HepG2 (cell line): ENCODE results near the gene DPEP2NB. TPM values are rescaled to one million over a fixed set of nuclear protein-coding genes. Genes with fewer than 3 reads are reported as not detected.

Experiments used
- ATF1 ChIP-seq: IDR thresholded peaks from 2 replicates; pipeline ENCODE4 v1.6.1; 2016; ENCODE audit warnings: mild to moderate bottlenecking, control low read depth
- BRD4 ChIP-seq: sonication (generic); formaldehyde crosslinking; IDR thresholded peaks from 2 replicates; pipeline ENCODE4 v1.4.0; 2020; ENCODE audit warnings: missing genetic modification reagents
- CAMTA2 ChIP-seq: sonication (generic); formaldehyde crosslinking; IDR thresholded peaks from 2 replicates; pipeline ENCODE4 v1.4.0; 2020; ENCODE audit warnings: mild to moderate bottlenecking, missing genetic modification reagents, borderline replicate concordance
- CHD4 ChIP-seq: fragments of 200-600 bp; sonication (generic); IDR thresholded peaks from 2 replicates; pipeline ENCODE4 v1.7.0; 2017; ENCODE audit warnings: mild to moderate bottlenecking, low read length, borderline replicate concordance
- CREM ChIP-seq, 2 experiments: sonication (generic) in 1 of 2; formaldehyde crosslinking in 1 of 2; IDR thresholded peaks; 2 replicates each; pipeline versions ENCODE4 v1.4.0 to v1.6.1; 2016 to 2020; ENCODE audit warnings: antibody characterized with exemption in 1 of 2, mild to moderate bottlenecking in 1 of 2, missing genetic modification reagents in 1 of 2
- GZF1 ChIP-seq: sonication (generic); formaldehyde crosslinking; IDR thresholded peaks from 2 replicates; pipeline ENCODE4 v1.5.1; 2020; ENCODE audit warnings: mild to moderate bottlenecking, missing genetic modification reagents
- HNRNPH1 ChIP-seq: fragments of 200-400 bp; formaldehyde crosslinking; optimal IDR thresholded peaks from 2 replicates; pipeline ENCODE3; 2017; ENCODE audit warnings: mild to moderate bottlenecking, low read depth, low read length
- HOXA5 ChIP-seq: sonication (generic); formaldehyde crosslinking; IDR thresholded peaks from 2 replicates; pipeline ENCODE4 v1.4.0; 2020; ENCODE audit warnings: missing genetic modification reagents
- JDP2 ChIP-seq: sonication (generic); formaldehyde crosslinking; IDR thresholded peaks from 2 replicates; pipeline ENCODE4 v1.8.1; 2022; ENCODE audit warnings: missing genetic modification reagents, borderline replicate concordance
- MTERF4 ChIP-seq: sonication (generic); formaldehyde crosslinking; IDR thresholded peaks from 2 replicates; pipeline ENCODE4 v1.8.0; 2023; ENCODE audit warnings: mild to moderate bottlenecking, missing genetic modification reagents
- MXI1 ChIP-seq: IDR thresholded peaks from 3 replicates; pipeline ENCODE4 v1.6.1; 2012; ENCODE audit warnings: low read depth, low read length, inconsistent platforms, borderline replicate concordance
- PAX8 ChIP-seq: sonication (generic); formaldehyde crosslinking; IDR thresholded peaks from 2 replicates; pipeline ENCODE4 v1.8.0; 2022; ENCODE audit warnings: mild to moderate bottlenecking, missing genetic modification reagents, borderline replicate concordance
- RFX1 ChIP-seq: fragments of 450-650 bp; IDR thresholded peaks from 2 replicates; pipeline ENCODE4 v1.6.1; 2017
- SCMH1 ChIP-seq: sonication (generic); formaldehyde crosslinking; IDR thresholded peaks from 2 replicates; pipeline ENCODE4 v1.9.0; 2021; ENCODE audit warnings: missing genetic modification reagents, mild to moderate bottlenecking, borderline replicate concordance
- SETDB1 ChIP-seq: sonication (generic); formaldehyde crosslinking; IDR thresholded peaks from 2 replicates; pipeline ENCODE4 v1.5.1; 2020; ENCODE audit warnings: missing genetic modification reagents, mild to moderate bottlenecking, borderline replicate concordance
- SNRNP70 ChIP-seq: fragments of 200-400 bp; formaldehyde crosslinking; IDR thresholded peaks from 2 replicates; pipeline ENCODE4 v1.6.1; 2017; ENCODE audit warnings: mild to moderate bottlenecking, low read depth, low read length, moderate library complexity
- SP140L ChIP-seq: sonication (generic); formaldehyde crosslinking; IDR thresholded peaks from 2 replicates; pipeline ENCODE4 v1.4.0; 2020; ENCODE audit warnings: missing genetic modification reagents, borderline replicate concordance
- ZFP36L1 ChIP-seq: sonication (generic); formaldehyde crosslinking; IDR thresholded peaks from 2 replicates; pipeline ENCODE4 v1.8.0; 2022; ENCODE audit warnings: mild to moderate bottlenecking, missing genetic modification reagents, moderate library complexity
- ZMAT5 ChIP-seq: sonication (generic); formaldehyde crosslinking; IDR thresholded peaks from 2 replicates; pipeline ENCODE4 v1.5.0; 2020; ENCODE audit warnings: mild to moderate bottlenecking, low read depth, missing genetic modification reagents, borderline replicate concordance
- ZNF121 ChIP-seq: sonication (generic); formaldehyde crosslinking; IDR thresholded peaks from 2 replicates; pipeline ENCODE4 v1.5.0; 2020; ENCODE audit warnings: mild to moderate bottlenecking, missing genetic modification reagents
- ZNF230 ChIP-seq: sonication (generic); formaldehyde crosslinking; IDR thresholded peaks from 2 replicates; pipeline ENCODE4 v1.4.0; 2020; ENCODE audit warnings: mild to moderate bottlenecking, missing genetic modification reagents
- ZNF607 ChIP-seq: sonication (generic); formaldehyde crosslinking; IDR thresholded peaks from 2 replicates; pipeline ENCODE4 v1.5.1; 2020; ENCODE audit warnings: missing genetic modification reagents, mild to moderate bottlenecking, borderline replicate concordance
- ZNF652 ChIP-seq: IDR thresholded peaks from 2 replicates; pipeline ENCODE4 v1.6.1; 2016; ENCODE audit warnings: low read depth, borderline replicate concordance
- ZZZ3 ChIP-seq: sonication (generic); formaldehyde crosslinking; IDR thresholded peaks from 2 replicates; pipeline ENCODE4 v1.4.0; 2020; ENCODE audit warnings: missing genetic modification reagents, mild to moderate bottlenecking, borderline replicate concordance
- polyA plus RNA-seq, 8 experiments: library from polyadenylated mRNA; depleted of rRNA in 3 of 8; stranded (reverse) in 7 of 8; unstranded in 1 of 8; fragments of >200 nt; fragmentation: Illumina TruSeq in 4 of 8; extraction: Trizol in 4 of 8; gene quantifications; 2 replicates each; pipeline versions ENCODE4 v1.2.1 to v1.2.3, GENCODE V29; 2011 to 2016; ENCODE audit warnings: low read depth in 4 of 8, missing spikeins in 1 of 8, mixed read lengths in 1 of 8; ENCODE audit not compliant: insufficient read depth in 1 of 8
- total RNA-seq, 5 experiments: library from RNA; depleted of rRNA; stranded (reverse); fragments of >200 nt; fragmentation: Illumina TruSeq; extraction: Trizol; gene quantifications; 2 replicates each; pipeline ENCODE4 v1.2.3, GENCODE V29; 2016; ENCODE audit warnings: low read depth in 1 of 5
- TF ChIP-seq, protein P1 (sequence below): sonication (generic); formaldehyde crosslinking; IDR thresholded peaks from 2 replicates; pipeline ENCODE4 v1.4.0; 2020; ENCODE audit warnings: missing genetic modification reagents
- TF ChIP-seq, protein P2 (sequence below): sonication (generic); formaldehyde crosslinking; conservative IDR thresholded peaks from 2 replicates; pipeline ENCODE4 v1.4.0; 2020; ENCODE audit warnings: missing genetic modification reagents

Gene DPEP2NB
- total and polyA plus RNA-seq, 2 of the 13 experiments (the other 11 are each of a cell fraction or from before 2014, with no cell fraction given) = not detected

- TF ChIP-seq ZMAT5 (no peak), CHD4 (no peak), MTERF4 (CRISPR knock-in tag) (peak; percentile 86; the same call in 1 of the 2 replicates), PAX8 (CRISPR knock-in tag) (peak; percentile 86; the same call in 1 of the 2 replicates), ATF1 (CRISPR knock-in tag) (peak; percentile 100), SETDB1 (CRISPR knock-in tag) (no peak), JDP2 (no peak), ZNF607 (CRISPR knock-in tag) (peak; percentile 69; the same call in 1 of the 2 replicates), ZFP36L1 (CRISPR knock-in tag) (peak; percentile 77; the same call in 1 of the 2 replicates), ZNF230 (CRISPR knock-in tag) (0 out of 2 replicates have a peak, but pooled peaks have one; percentile 74), HNRNPH1 (no peak), CAMTA2 (no peak), ZNF121 (0 out of 2 replicates have a peak, but pooled peaks have one; percentile 54), SNRNP70 (no peak), SP140L (0 out of 2 replicates have a peak, but pooled peaks have one; percentile 14), MXI1 (peak; percentile 96; the same call in 2 of the 3 replicates), BRD4 (CRISPR knock-in tag) (peak; percentile 98), CREM (IDR thresholded peaks at IDR 0.05) (peak; percentile 99), CREM (CRISPR knock-in tag; IDR thresholded peaks at IDR 0.05) (peak; percentile 96), ZZZ3 (CRISPR knock-in tag) (peak; percentile 97), HOXA5 (CRISPR knock-in tag) (peak; percentile 78), SCMH1 (CRISPR knock-in tag) (no peak), RFX1 (no peak), GZF1 (CRISPR knock-in tag) (no peak), ZNF652 (CRISPR knock-in tag) (peak; percentile 63; the same call in 1 of the 2 replicates)
- TF ChIP-seq, protein P1, sequence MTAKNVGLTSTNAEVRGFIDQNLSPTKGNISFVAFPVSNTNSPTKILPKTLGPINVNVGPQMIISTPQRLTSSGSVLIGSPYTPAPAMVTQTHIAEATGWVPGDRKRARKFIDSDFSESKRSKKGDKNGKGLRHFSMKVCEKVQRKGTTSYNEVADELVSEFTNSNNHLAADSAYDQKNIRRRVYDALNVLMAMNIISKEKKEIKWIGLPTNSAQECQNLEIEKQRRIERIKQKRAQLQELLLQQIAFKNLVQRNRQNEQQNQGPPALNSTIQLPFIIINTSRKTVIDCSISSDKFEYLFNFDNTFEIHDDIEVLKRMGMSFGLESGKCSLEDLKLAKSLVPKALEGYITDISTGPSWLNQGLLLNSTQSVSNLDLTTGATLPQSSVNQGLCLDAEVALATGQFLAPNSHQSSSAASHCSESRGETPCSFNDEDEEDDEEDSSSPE (CRISPR knock-in tag) = peak; percentile 87
- TF ChIP-seq, protein P2, sequence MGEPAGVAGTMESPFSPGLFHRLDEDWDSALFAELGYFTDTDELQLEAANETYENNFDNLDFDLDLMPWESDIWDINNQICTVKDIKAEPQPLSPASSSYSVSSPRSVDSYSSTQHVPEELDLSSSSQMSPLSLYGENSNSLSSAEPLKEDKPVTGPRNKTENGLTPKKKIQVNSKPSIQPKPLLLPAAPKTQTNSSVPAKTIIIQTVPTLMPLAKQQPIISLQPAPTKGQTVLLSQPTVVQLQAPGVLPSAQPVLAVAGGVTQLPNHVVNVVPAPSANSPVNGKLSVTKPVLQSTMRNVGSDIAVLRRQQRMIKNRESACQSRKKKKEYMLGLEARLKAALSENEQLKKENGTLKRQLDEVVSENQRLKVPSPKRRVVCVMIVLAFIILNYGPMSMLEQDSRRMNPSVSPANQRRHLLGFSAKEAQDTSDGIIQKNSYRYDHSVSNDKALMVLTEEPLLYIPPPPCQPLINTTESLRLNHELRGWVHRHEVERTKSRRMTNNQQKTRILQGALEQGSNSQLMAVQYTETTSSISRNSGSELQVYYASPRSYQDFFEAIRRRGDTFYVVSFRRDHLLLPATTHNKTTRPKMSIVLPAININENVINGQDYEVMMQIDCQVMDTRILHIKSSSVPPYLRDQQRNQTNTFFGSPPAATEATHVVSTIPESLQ (CRISPR knock-in tag) = no peak
Measured at GRCh38 chr16:68022728-68023537, 7.2 kb upstream of the DPEP2NB start, which contains the start of the genes DDX28 and DUS2 (continued).
